NCI-H1092 treated with DMSO at 0.1 percent for 48 hours (cell line): ENCODE measurements around the gene TSKU.
A peak's percentile ranks its signal among the peaks of the same experiment; 100 is the strongest.
"Not testable (repeated sequence)": the region's sequence is repeated elsewhere in the genome, so short reads cannot be mapped to it uniquely, and the experiment has no call there.

Source experiments
- DNase-seq: peaks from one replicate; lab custom pipeline; 2025; lab: John Stamatoyannopoulos, UW

TSKU gene

DNA sequence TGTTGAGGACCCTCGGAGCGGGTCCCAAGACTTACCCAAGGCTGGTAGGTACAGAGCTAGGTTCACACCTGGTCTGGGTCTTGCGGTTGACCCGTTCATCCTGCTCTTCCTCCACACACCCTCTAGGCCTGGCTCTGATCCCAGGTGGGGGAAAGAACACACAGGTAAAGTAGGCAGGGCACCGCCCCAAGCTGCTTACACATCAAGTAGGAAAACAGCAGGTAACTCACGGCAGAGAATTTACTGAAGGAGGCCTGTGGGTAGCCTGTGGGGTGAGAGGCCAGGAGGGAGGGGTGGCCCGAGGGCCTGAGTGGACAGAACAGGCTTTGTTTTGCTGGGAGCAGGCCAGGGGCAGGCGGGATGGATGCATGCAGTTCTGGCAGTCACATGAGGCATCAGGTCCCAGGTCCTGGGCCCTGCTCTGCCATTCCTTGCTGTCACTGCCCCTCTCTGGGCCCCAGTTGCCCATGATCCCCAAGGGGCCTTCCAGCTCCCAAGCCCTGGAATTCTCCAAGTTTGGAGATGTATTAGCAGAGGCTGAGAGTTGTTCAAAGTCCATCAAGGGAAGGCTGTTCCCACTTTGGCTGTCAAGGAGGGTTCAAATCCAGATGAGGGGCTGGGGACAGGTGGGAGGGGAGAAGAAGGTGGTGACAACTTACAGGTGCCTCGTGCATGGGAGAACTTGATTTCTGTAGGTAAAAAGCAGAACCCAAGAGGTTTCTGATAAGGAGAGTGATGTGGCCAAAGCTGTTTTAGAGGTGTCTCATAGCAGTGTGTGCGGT lies 5.7 kb downstream of the TSKU start:
- DNase-seq = no peak

DNA sequence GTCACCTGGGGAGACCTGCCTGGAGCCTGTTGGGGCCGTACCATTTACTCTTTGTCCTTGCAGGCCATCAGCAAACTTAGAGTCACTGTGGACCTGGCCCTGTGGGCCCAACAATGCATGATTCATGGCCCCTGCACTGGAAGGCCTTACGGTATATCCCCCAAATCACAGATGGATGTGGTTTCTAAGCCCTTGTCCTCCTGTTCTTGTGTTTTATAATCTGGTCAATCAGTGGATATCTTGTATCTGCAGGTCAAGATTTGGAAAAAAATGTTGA lies 6.2 kb downstream of the TSKU start:
- no peak for DNase-seq

DNA sequence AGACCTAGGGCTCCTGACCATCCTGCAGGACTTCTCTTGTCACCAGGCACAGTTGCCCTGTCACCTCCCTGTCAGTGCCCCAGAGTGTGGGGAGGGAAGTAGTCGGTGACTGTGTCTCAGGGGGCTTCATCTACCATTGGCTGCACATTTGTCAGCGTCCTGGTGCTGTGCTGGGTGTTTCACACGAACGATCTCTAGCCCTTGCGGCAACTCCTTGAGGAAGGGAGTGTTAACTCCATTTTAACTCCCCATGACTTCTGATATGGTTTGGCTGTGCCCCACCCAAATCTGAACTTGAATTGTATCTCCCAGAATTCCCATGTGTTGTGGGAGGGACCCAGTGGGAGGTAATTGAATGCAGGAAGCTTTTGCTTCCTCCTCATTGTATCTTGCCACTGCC lies 7.1 kb downstream of the TSKU start:
- DNase-seq = no peak

DNA sequence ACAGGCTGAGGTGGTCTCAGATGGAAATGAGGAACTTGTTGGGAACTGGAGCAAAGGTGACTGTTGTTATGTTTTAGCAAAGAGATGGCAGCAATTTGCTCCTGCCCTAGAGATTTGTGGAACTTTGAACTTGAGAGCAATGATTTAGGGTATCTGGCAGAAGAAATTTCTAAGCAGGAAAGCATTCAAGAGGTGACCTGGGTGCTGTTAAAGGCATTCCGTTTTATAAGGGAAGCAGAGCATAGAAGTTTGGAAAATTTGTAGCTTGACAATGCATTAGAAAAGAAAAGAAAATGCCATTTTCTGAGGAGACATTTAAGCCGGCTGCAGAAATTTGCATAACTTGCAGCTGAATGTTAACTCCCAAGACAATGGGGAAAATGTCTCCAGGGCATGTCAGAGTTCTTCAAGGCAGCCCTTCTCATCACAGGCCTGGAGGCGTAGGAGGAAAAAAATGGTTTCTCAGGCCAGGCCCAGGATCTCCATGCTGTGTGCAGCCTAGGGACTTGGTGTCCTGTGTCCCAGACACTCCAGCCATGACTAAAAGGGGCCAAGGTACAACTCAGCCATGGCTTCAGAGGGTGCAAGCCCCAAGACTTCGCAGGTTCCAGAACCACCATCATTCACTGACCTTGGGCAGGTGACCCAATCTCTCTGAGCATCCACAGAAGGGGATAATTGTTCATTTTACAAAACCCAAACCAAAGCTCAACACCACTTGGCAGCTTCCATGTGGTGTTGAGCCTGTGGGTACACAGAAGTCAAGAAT lies 8.0 kb downstream of the TSKU start:
- not testable (repeated sequence) for DNase-seq

DNA sequence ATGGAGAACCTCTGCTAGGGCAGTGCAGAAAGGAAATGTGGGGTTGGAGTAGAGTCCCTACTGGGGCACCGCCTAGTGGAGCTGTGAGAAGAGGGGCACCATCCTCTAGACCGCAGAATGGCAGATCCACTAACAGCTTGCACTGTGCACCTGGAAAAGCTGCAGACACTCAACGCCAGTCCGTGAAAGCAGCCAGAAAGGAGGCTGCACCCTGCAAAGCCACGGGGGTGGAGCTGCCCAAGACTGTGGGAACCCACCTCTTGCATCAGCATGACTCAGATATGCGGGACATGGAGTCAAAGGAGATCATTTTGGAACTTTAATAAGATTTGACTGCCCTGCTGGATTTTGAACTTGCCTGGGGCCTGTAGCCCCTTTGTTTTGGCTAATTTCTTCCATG lies 8.7 kb downstream of the TSKU start:
- no peak for DNase-seq

DNA sequence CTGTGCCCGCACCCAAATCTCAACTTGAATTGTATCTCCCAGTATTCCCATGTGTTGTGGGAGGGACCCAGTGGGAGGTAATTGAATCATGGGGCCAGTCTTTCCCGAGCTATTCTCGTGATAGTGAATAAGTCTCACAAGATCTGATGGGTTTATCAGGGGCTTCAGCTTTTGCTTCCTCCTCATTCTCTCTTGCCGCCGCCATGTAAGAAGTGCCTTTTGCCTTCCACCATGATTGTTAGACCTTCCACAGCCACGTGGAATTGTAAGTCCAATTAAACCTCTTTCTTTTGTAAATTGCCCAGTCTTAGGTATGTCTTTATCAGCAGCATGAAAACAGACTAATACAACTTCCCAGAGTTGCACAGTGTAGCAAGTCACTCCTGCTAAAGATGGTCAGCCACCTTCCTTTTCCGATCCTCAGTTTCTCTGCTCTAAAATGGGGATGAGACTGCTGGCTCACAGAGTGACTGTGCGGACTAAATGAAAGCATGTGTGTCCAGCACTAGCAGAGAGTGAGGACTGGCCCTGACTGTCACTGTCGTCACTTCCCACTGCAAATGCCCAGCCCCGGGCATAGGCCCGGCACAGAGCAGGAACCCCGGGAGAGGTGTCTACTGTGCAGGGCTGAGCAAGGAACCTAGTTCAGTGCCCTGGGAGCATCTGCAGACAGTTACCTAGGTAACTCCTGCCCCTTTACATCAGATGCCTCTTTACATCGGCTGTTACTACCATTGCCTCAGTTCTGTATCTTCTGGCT lies 9.5 kb downstream of the TSKU start:
- no peak for DNase-seq

DNA sequence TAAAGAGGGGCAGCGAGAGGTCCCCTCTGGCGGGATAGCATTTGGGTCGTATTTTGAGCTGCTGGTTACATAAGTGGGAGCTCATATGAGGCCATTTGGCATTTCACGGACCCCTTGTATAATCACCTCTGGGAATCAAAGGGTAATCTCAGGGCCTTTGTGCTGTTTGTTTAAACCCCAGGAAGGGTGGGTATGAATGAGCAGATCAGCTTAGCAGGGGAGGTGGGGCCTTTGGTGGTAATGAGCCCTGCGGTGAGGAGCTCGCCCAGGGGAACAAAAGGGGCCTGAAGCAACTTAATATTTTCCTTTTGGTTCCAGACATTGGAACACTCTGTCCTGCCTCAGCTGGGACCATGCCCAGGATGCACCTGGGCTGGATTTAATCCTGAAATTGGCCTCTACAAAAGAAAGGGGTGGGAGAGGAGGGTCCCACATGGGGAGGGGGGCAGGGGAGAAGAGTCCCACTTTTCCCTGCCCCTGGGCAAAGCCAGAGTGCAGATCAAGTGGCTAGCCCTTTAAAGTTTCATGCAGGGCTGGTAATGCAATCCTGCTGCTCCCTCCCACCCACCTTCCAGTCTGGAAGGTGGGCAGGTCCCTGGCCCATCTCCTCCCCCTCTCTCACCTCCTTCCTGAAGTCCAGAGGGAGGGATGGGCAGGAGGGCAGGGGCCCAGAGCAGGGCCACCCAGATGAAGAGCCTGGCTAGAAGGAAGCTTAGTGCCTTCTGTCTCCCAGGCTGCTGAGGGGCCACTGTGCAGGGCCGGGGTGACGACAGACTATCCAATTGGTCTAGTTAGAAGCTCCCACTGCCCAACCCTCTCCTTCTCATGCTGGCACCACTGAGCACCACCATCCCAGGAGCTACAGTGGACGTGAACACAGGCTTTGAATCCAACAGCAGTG lies 10.5 kb downstream of the TSKU start:
- peak; percentile 49 for DNase-seq

DNA sequence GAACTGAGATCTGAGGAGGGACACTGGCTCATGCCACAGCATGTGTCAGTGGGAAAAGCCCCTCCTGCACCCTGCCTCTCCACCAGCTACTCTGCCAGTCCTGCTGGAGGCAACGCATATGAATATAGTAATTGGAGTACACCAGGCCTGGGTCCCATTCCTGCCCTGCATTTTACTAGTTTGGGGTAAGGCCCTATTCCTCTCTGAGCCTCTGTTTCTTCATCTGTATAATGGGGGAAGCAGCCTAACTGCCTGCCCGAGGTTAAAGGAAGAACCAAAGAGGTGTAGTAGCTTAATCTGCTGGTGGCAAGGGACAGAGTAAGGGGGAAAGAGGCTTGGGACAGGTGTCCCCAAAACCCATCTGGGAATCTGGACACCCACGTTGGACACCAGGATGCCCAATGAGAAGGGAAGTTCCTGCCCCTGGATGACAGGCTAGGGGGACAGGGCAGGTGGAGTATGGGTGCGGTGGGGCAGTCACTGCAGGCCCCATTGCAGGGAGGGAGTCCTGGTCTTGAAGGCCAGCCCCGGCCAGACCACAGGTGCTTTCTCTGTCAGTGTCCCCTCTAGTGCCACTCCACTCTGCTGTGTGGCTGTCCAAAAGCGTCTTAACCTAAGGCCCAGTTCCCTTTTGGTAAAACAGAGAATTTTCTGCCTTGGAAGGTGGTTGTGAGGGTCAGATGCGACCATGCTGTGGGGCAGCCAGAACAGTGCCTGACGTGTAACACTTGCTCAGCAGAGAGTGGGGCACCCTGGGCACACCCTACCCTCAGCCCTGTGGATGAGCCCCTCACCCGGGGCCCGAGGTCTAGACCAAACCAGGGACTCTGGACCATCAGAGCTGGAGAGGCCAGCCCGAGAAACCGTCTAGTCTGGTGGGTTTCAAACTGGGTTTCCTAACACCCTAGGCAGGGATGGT lies 11.5 kb downstream of the TSKU start:
- no peak for DNase-seq

DNA sequence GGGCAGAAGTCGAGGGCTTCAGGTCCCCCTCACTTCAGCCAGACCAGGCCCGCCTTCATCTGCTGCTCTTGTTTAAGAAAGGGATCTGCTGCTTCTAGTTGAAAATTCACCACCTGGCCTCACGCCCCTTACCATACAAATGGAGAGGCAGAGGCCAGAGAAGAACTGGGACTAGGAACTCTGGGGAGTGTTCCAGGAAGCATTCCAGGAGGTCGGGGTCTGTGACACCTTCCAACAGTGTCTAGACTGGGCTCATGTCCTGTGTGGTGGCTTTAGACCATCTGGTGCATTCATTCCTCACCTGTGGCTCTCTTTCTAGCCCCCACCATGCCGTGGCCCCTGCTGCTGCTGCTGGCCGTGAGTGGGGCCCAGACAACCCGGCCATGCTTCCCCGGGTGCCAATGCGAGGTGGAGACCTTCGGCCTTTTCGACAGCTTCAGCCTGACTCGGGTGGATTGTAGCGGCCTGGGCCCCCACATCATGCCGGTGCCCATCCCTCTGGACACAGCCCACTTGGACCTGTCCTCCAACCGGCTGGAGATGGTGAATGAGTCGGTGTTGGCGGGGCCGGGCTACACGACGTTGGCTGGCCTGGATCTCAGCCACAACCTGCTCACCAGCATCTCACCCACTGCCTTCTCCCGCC lies 12.3 kb downstream of the TSKU start:
- DNase-seq = no peak

DNA sequence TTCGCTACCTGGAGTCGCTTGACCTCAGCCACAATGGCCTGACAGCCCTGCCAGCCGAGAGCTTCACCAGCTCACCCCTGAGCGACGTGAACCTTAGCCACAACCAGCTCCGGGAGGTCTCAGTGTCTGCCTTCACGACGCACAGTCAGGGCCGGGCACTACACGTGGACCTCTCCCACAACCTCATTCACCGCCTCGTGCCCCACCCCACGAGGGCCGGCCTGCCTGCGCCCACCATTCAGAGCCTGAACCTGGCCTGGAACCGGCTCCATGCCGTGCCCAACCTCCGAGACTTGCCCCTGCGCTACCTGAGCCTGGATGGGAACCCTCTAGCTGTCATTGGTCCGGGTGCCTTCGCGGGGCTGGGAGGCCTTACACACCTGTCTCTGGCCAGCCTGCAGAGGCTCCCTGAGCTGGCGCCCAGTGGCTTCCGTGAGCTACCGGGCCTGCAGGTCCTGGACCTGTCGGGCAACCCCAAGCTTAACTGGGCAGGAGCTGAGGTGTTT lies 12.8 kb downstream of the TSKU start:
- DNase-seq = no peak

DNA sequence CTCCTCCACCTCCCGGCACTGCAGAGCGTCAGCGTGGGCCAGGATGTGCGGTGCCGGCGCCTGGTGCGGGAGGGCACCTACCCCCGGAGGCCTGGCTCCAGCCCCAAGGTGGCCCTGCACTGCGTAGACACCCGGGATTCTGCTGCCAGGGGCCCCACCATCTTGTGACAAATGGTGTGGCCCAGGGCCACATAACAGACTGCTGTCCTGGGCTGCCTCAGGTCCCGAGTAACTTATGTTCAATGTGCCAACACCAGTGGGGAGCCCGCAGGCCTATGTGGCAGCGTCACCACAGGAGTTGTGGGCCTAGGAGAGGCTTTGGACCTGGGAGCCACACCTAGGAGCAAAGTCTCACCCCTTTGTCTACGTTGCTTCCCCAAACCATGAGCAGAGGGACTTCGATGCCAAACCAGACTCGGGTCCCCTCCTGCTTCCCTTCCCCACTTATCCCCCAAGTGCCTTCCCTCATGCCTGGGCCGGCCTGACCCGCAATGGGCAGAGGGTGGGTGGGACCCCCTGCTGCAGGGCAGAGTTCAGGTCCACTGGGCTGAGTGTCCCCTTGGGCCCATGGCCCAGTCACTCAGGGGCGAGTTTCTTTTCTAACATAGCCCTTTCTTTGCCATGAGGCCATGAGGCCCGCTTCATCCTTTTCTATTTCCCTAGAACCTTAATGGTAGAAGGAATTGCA lies 13.5 kb downstream of the TSKU start:
- no peak for DNase-seq

DNA sequence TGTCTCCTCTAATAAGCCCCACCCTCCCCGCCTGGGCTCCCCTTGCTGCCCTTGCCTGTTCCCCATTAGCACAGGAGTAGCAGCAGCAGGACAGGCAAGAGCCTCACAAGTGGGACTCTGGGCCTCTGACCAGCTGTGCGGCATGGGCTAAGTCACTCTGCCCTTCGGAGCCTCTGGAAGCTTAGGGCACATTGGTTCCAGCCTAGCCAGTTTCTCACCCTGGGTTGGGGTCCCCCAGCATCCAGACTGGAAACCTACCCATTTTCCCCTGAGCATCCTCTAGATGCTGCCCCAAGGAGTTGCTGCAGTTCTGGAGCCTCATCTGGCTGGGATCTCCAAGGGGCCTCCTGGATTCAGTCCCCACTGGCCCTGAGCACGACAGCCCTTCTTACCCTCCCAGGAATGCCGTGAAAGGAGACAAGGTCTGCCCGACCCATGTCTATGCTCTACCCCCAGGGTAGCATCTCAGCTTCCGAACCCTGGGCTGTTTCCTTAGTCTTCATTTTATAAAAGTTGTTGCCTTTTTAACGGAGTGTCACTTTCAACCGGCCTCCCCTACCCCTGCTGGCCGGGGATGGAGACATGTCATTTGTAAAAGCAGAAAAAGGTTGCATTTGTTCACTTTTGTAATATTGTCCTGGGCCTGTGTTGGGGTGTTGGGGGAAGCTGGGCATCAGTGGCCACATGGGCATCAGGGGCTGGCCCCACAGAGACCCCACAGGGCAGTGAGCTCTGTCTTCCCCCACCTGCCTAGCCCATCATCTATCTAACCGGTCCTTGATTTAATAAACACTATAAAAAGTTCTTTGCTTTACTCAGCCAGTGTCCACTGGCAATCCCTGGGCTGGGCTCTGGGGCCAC lies 14.4 kb downstream of the TSKU start:
- DNase-seq = no peak

DNA sequence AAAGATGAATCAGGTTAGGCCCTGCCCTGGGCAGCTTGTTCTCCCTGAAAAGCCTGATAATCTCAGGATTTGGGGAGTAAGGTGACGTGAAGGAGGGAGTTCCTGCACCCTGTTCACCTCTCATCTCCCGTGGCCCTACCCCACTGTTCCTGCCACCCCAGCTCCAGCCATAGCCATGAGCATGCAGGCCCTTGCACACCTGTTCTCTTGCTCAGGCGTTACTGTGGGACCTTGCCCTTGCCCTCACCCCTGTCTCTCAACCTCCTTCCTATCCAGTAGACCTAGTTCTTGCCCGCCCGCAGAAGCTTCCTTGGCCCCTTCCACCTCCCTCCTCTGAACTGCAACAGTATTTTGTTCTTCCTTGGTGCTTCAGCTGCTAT lies 15.0 kb downstream of the TSKU start:
- DNase-seq = no peak

DNA sequence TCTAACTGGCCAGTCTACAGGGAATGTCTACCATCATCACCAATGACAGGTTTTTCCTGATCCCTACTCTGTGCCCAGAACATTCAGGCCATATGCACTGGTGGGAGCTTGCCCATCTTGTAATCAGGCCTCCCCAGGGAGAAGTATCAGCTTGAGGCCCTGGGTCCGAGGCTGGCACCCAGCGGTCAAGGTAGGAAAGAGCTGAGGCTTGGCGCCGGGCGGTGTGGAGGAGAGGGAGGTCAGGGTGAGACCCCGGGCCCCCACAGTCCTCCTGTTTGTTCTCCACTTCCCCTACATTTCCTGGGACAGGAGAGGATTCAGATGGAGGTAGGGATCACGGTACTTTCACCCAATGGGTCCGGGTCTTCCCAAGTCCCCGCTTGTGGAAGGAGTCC lies 15.5 kb downstream of the TSKU start:
- DNase-seq = no peak

DNA sequence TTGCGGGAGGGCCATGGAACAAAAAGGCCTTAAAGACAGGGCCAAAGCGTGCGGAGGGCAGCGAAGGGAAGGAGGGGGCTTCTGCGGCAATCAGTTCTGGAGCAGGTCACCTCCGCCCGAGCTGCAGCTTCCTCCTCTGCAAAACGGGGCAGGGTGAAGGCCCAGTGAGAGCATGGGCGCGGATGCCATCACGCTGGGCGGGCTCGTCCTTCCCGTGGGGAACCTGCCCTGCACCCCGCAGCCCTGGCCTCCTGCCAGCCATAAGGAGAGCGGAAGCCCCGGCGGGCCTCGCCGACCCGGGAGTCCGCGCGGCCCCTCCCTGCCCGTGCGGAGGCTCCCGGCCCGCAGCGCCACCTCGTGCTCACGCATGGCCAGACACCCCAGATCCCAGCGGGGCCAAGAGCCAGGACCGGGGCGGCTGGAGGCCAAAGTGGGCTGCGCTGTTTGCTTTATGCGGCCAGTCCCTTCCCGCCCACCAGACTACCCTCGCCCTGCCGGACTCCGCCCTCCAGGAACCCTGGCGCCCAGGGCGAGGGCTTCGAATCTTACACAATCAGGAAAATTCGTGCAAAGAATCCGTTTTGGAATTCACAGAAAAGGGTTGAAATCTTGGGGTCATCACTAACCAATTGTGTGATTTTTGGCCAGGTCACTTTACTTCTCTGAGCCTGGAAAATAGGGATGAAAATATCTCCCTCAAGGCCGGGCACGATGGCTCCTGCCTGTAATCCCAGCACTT lies 16.1 kb downstream of the TSKU start:
- peak; percentile 69 for DNase-seq

DNA sequence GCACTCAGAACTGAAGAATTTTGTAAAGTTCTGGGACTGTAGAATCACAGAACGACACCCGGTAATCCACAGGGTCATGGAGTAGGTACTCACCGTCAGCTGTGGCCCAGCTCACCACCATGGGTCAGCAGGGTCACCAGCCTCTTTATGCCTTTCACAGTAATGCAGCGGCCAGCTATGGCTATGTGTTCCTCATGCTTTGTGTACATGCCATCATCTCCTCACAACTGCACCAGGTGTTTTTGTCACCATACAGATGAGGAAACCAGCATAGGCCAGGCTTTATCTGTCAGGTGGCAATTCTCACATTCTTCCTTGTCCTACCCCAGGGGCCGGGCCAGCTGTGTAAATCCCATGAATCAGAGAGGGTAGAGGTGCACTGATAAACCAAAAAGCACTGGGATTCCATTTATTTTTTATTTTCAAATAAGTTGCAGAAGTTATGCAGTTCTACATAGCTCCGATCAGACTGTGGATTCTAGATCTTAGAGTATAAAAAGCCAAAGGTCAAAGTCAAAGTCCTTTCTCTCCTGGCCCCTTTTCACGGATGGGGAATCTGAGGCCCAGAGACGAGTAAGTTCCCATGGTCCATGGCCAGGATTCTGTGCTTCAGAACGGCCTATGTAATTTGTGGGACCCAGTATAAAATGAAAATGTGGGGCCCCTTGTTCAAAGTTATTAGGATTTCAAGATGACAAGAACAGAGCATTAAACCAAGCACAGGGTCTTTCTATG lies 17.5 kb downstream of the TSKU start:
- no peak for DNase-seq

DNA sequence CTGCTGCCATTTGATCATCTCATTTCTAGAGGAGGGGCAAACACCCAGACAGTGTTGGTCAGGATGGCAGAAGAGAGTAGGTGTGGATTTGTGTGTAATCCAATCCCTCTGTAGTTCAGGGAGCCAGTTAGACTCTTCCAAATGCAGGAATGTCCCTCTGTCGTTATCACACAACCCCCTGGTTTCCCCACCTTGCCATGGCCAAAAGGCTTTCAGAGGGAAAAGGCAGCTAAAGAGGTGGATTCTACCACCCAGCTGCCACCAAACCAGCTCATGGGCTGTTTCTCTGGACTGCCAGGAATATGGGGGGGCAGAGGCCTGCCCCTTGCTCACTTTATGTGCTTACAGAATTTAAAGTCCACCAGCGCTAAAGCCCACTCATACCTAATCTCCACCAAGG lies 18.1 kb downstream of the TSKU start:
- no peak for DNase-seq
